ENCODE measurements around the gene TFEB. TPM values are rescaled to one million over a fixed set of nuclear protein-coding genes. Genes with fewer than 3 reads are reported as not detected.
A peak's percentile ranks its signal among the peaks of the same experiment; 100 is the strongest.

TFEB gene
- total RNA-seq, 4 donors from 2014 or later: 23.0 to 39.0 (median 34.9) TPM

- DNase-seq: no peak
- intact Hi-C loops (cut with DNase I): loop anchor here (10.0 kb wide), 1 partner anchor 67 kb away; the partner anchor contains the start of gene FRS3
- peaks cover 58 to 87% of the 10 kb centered on the region in 2 donors for H3K4me1 ChIP-seq
- no peaks in the 10 kb centered on the region for H3K36me3 ChIP-seq
- H3K9me3 ChIP-seq: no peaks in the 10 kb centered on the region
- no peak overlapping the region for H3K4me3 ChIP-seq (replicated peaks in 1 of 3)
- H3K27me3 ChIP-seq: no peaks in the 10 kb centered on the region
- peak overlapping the region; percentile 89 to 95 (median 94) for H3K27ac ChIP-seq
- WGBS, 2 donors: 64 to 80% methylated on average over 13 to 14 of the region's 14 CpGs
- TF ChIP-seq POLR2A (IDR thresholded peaks at IDR 0.05): no peak
- TF ChIP-seq, protein P1, sequence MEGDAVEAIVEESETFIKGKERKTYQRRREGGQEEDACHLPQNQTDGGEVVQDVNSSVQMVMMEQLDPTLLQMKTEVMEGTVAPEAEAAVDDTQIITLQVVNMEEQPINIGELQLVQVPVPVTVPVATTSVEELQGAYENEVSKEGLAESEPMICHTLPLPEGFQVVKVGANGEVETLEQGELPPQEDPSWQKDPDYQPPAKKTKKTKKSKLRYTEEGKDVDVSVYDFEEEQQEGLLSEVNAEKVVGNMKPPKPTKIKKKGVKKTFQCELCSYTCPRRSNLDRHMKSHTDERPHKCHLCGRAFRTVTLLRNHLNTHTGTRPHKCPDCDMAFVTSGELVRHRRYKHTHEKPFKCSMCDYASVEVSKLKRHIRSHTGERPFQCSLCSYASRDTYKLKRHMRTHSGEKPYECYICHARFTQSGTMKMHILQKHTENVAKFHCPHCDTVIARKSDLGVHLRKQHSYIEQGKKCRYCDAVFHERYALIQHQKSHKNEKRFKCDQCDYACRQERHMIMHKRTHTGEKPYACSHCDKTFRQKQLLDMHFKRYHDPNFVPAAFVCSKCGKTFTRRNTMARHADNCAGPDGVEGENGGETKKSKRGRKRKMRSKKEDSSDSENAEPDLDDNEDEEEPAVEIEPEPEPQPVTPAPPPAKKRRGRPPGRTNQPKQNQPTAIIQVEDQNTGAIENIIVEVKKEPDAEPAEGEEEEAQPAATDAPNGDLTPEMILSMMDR (IDR thresholded peaks at IDR 0.05): no peak
These were observed 27.7 kb downstream of the TFEB start for GRCh38 chr6:41707565-41708200.

DNA sequence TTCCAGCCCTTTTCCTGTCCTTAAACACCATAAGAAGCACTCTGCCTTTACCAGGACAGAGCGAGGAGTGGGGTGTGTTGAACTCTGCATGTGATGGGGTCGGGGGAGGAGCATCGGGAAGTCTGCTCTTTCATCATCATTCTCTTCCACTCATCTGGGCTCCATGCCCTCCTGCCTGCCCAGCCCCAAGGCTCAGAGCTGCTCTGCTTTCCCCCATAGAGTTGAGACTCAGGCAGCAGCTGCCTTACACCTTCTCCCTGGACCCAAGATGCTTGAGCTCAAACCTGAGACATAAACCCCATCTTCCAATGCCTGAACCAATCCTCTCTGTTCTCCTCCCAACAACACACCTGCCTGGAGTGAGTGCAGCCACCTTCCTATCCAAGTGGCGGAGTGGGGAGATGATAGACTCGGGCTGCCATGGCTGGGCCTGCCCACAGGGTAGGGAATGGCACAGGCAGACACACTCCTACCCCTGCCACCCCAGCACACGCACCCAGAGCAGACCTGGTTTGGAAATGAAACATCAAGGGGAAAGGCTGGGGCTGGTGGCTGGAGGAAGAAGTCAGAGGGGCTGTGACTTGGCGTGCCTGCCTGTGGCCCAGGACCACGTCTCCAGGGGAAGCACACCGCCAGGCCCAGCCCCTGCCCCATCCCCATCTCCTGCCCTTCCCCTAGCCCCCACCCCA is 28.4 kb downstream of the TFEB start:
- H3K4me3 ChIP-seq (replicated peaks in 1 of 3): no peak overlapping the region
- intact Hi-C loops (cut with DNase I): loop anchor here (10.0 kb wide), 1 partner anchor 68 kb away; the partner anchor contains the start of gene FRS3

GRCh38 chr6:41705996-41706835 is 29.2 kb downstream of the TFEB start:
- intact Hi-C loops (cut with DNase I): loop anchor here (10.0 kb wide), 1 partner anchor 69 kb away; the partner anchor contains the start of gene FRS3
- peak in 1 of 2 donors; percentile 20 for TF ChIP-seq POLR2A (IDR thresholded peaks at IDR 0.05)
- TF ChIP-seq, protein P1 (IDR thresholded peaks at IDR 0.05): peak; percentile 45 to 93 (median 86)
- H3K4me3 ChIP-seq (replicated peaks in 1 of 3): no peak overlapping the region
- WGBS, 2 donors: 37 to 40% methylated on average over 7 to 8 of the region's 15 CpGs
- H3K36me3 ChIP-seq: no peaks in the 10 kb centered on the region
- no peaks in the 10 kb centered on the region for H3K27me3 ChIP-seq
- H3K4me1 ChIP-seq: peaks cover 43 to 77% of the 10 kb centered on the region in 2 donors
- DNase-seq: peak; percentile 92 to 94
- no peaks in the 10 kb centered on the region for H3K9me3 ChIP-seq
- H3K27ac ChIP-seq: peak overlapping the region; percentile 89 to 95 (median 94)

More for the DNA sequence above, 28.4 kb downstream of the TFEB start:
- TF ChIP-seq POLR2A (IDR thresholded peaks at IDR 0.05): peak in 1 of 2 donors; percentile 6
- TF ChIP-seq, protein P1 (IDR thresholded peaks at IDR 0.05): no peak
- WGBS, 2 donors: 75 to 91% methylated on average over 9 of the region's 9 CpGs
- no peaks in the 10 kb centered on the region for H3K36me3 ChIP-seq
- peak; percentile 59 to 61 for DNase-seq
- H3K27ac ChIP-seq: peak overlapping the region; percentile 89 to 95 (median 94)
- peaks cover 51 to 80% of the 10 kb centered on the region in 2 donors for H3K4me1 ChIP-seq
- H3K9me3 ChIP-seq: no peaks in the 10 kb centered on the region
- H3K27me3 ChIP-seq: no peaks in the 10 kb centered on the region

- Histone ChIP-seq H3K4me3 (replicated peaks in 1 of 3) (no peak overlapping the region), H3K27me3 (no peaks in the 10 kb centered on the region), H3K36me3 (no peaks in the 10 kb centered on the region), H3K4me1 (peaks cover 42 to 77% of the 10 kb centered on the region in 2 donors), H3K9me3 (no peaks in the 10 kb centered on the region), H3K27ac (peak overlapping the region; percentile 89 to 95 (median 94))
- 51 to 74% methylated on average over 7 to 12 of the region's 12 CpGs for WGBS, 2 donors
- TF ChIP-seq, protein P1 (IDR thresholded peaks at IDR 0.05): no peak
- TF ChIP-seq POLR2A (IDR thresholded peaks at IDR 0.05): no peak
- DNase-seq: no peak
- intact Hi-C loops (cut with DNase I): loop anchor here (10.0 kb wide), 1 partner anchor 69 kb away; the partner anchor contains the start of gene FRS3
These were observed 30.0 kb downstream of the TFEB start for GRCh38 chr6:41705311-41705995.

All from thyroid gland (tissue), 4 donors.